RWPE1 (cell line): ENCODE measurements around the gene CTXND1.

Experiments
- CTCF ChIA-PET: fragments of 350-600 bp; sonication (Branson Sonifier 250); formaldehyde crosslinking; extraction: SDS; loops from one replicate; lab custom pipeline; 2021; lab: Yijun Ruan, JAX
- POLR2A ChIA-PET: fragments of 400-600 bp; formaldehyde crosslinking; extraction: SDS; loops from one replicate; lab custom pipeline; 2020; ENCODE audit warnings: antibody characterized with exemption; ENCODE audit not compliant: low non-redundant PET; lab: Yijun Ruan, JAX
- DNase-seq: peaks from one replicate; pipeline ENCODE4 v3.0.0; 2012; ENCODE audit warnings: low spot score
- H3K27ac ChIP-seq: fragments of 450-650 bp; 2 replicates; pipeline ENCODE4 v1.5.1; 2017
- TF ChIP-seq, protein P1 (sequence below): fragments of 450-650 bp; conservative IDR thresholded peaks from 2 replicates; pipeline ENCODE4 v1.5.1; 2017; ENCODE audit warnings: low read depth, mild to moderate bottlenecking

CTXND1 gene

DNA sequence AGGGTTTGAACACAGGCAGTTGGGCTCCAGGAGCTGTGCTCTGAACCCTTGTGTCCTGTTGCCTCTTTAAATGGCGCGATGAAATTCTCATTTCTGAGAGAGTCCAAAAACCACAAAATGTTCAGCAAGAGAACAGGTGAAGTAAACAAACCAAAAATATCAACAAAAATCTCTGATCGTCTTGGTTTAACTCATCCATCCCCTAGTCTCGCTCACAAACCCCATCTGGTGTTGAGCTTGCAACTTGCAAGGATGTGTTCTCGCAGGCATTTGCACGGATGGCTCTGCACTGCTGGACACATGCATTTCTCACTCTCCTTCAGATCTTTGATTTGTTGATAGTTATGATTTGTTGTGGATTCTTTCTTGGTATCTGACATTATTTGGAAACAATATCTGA, 68.1 kb downstream of the CTXND1 start:
- no peak for DNase-seq
- H3K27ac ChIP-seq = no peak overlapping the region
- ChIA-PET POLR2A (no interaction called here), CTCF (no interaction called here)
- TF ChIP-seq, protein P1, sequence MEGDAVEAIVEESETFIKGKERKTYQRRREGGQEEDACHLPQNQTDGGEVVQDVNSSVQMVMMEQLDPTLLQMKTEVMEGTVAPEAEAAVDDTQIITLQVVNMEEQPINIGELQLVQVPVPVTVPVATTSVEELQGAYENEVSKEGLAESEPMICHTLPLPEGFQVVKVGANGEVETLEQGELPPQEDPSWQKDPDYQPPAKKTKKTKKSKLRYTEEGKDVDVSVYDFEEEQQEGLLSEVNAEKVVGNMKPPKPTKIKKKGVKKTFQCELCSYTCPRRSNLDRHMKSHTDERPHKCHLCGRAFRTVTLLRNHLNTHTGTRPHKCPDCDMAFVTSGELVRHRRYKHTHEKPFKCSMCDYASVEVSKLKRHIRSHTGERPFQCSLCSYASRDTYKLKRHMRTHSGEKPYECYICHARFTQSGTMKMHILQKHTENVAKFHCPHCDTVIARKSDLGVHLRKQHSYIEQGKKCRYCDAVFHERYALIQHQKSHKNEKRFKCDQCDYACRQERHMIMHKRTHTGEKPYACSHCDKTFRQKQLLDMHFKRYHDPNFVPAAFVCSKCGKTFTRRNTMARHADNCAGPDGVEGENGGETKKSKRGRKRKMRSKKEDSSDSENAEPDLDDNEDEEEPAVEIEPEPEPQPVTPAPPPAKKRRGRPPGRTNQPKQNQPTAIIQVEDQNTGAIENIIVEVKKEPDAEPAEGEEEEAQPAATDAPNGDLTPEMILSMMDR = no peak

DNA sequence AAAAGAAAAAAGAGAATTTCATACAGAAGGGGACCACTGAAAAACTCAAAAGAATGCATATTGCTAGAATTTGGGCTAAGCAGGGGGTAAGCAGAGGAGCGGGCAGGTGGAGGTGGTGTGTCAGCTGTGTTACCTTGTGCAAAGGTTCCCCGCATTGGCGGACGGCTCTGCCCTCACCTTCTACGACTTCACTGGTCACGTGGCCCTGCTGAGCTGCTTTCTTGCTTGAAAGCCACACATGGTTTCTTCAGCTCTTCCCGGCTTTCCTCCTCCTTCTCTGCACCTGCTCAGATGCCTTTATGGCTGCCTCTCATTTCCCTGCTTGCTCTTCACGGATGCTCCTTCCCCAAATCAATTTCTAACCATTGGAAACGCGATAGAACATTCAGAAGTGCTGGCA, 68.7 kb downstream of the CTXND1 start:
- no peak overlapping the region for H3K27ac ChIP-seq
- DNase-seq = no peak
- CTCF ChIA-PET = no interaction called here
- TF ChIP-seq, protein P1 = no peak
- POLR2A ChIA-PET = no interaction called here

DNA sequence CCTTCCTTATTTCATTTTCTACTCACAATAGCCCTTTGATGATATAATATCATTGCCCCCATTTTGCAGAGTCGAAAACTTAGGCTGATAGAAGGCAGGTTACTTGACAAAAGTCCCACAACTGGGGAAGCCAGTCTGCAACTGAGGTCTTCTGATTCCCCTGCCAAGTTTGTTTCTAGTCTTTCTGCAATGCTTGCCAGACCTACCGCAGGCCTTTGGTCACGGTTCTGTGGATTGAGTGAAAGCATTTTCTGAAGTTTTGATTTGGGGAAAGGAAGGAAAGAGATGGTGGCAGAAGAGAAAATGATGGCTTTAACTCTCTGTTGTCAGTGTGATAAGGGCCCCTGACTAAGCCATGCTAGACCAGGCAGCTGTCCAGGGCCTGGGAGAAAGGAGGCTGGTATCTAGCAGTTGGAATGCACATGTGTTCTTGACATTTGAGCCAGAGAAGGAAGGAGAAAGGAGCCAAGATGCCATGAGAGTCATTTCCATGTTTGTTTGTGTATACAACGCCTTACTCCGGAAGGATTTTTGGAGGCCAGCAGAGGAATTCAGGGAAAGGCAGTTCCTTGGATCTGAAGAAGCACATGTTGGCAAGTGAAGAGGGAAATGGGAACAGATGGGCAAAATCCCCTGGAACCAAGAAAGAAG, 69.3 kb downstream of the CTXND1 start:
- POLR2A ChIA-PET = no interaction called here
- CTCF ChIA-PET = no interaction called here
- TF ChIP-seq, protein P1 = no peak
- no peak overlapping the region for H3K27ac ChIP-seq
- no peak for DNase-seq

DNA sequence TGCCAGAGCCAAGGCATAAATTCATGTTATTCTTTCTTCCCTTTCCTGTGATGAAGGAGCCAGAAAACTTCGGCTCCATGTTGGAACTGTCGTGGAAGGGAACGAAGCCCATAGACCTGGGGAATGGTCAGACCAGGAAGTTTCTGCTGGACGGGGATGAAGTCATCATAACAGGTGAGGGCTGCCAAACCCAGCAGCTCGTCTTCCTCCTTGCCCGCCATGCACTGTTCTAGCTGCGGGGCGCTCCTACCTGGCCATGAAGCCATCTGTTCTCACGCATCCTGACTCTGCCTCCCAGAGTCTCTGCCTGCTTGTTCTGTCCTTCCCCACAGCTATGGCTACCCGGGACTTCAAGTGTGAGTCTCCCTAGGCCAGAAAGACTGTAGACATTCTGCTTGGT, 71.0 kb downstream of the CTXND1 start:
- ChIA-PET CTCF (no interaction called here), POLR2A (no interaction called here)
- TF ChIP-seq, protein P1 = no peak
- H3K27ac ChIP-seq = no peak overlapping the region
- DNase-seq = no peak

DNA sequence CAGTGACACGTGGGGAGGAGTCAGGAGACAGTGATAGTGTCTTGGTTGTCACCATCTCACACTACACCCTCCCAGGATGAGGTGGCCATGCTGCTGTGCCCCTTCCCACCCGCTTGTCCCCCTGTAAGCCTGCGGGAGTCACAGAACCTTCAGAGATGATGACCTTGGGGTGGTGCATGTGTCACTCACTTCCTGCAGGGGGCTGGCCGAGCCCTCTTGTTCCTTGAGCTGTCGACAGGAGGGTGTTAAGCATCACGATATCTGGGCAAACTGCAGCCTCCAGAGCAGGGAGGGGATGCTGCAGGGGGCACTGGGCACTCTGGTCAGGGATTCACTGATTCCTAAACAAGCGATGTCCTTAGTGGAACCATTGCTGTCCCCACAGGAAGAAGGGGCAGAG, 71.5 kb downstream of the CTXND1 start:
- no peak for DNase-seq
- ChIA-PET POLR2A (no interaction called here), CTCF (no interaction called here)
- no peak overlapping the region for H3K27ac ChIP-seq
- TF ChIP-seq, protein P1 = no peak

DNA sequence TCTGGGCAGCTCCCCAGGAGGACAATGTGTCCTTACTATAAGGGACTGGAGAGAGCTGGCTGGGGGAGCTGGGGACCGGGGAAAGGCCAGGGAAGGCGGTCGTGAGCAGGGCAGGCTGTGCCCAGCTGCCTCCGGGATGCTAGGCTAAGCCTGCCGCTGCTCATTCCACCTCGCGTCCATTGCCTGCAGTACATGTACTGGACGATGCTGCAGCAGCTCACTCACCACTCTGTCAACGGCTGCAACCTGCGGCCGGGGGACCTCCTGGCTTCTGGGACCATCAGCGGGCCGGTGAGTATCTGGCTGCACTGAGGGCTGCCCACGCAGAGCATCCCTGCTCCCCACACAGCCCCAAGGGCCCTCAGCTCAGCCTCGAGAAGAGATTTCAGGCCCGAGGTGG, 72.1 kb downstream of the CTXND1 start:
- DNase-seq = no peak
- ChIA-PET POLR2A (no interaction called here), CTCF (interaction anchor here (1.0 kb wide), 1 partner anchor 119 kb away, joined by 6 read pairs; no protein-coding TSS in a partner anchor)
- TF ChIP-seq, protein P1 = no peak
- H3K27ac ChIP-seq = peak overlapping the region; percentile 78
